ENCODE measurements around the gene ACADM. TPM values are rescaled to one million over a fixed set of nuclear protein-coding genes. Genes with fewer than 3 reads are reported as not detected.
"Not testable (repeated sequence)": the region's sequence is repeated elsewhere in the genome, so short reads cannot be mapped to it uniquely, and the experiment has no call there.

Gene ACADM
- total RNA-seq, 2 donors from 2014 or later = 101 to 178 TPM

DNA sequence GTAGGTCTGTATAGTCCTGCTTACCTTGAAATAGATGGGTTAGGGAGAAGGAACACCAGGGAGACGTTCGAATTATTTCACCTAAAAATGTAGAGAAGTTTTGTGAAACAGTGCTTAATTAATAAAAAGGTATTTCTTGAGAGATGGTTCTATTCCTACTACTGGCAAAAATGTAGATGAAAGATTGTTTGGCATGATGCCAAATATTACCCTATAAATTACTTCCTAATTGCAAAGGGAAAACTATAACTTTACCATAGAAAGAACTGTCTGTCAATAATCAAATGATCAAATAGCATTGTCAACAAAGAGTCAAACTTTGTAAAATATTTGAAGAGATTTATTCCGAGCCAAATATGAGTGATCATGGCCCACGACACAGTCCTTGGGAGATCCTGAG, 4.2 kb upstream of the ACADM start:
- TF ChIP-seq, protein P1, sequence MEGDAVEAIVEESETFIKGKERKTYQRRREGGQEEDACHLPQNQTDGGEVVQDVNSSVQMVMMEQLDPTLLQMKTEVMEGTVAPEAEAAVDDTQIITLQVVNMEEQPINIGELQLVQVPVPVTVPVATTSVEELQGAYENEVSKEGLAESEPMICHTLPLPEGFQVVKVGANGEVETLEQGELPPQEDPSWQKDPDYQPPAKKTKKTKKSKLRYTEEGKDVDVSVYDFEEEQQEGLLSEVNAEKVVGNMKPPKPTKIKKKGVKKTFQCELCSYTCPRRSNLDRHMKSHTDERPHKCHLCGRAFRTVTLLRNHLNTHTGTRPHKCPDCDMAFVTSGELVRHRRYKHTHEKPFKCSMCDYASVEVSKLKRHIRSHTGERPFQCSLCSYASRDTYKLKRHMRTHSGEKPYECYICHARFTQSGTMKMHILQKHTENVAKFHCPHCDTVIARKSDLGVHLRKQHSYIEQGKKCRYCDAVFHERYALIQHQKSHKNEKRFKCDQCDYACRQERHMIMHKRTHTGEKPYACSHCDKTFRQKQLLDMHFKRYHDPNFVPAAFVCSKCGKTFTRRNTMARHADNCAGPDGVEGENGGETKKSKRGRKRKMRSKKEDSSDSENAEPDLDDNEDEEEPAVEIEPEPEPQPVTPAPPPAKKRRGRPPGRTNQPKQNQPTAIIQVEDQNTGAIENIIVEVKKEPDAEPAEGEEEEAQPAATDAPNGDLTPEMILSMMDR (IDR thresholded peaks at IDR 0.05) = no peak
- Histone ChIP-seq H3K27me3 (no peaks in the 10 kb centered on the region), H3K4me1 (peaks cover 0 to 7% of the 10 kb centered on the region in 2 donors)

DNA sequence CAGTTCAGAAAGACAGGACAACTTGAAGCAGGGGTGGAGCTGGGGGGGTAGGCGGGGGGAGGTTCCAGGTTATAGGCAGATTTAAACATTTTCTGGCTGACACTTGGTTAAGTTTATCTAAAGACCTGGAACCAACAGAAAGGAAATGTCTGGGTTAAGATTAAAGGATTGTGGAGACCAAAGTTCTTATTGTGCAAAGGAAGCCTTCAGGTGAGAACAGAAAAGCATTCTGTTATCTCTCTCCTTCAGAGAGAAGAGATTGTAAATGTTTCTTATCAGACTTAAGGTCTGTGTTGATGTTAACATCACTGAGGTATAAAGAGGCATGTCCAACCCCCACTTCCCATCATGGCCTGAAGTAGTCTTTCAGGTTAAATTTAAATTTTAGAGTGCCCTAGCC, 3.7 kb upstream of the ACADM start:
- no peaks in the 10 kb centered on the region for H3K36me3 ChIP-seq
- no peak overlapping the region for H3K4me3 ChIP-seq
- H3K4me1 ChIP-seq = peaks cover 0 to 12% of the 10 kb centered on the region in 2 donors
- no peaks in the 10 kb centered on the region for H3K27me3 ChIP-seq
- no peaks in the 10 kb centered on the region for H3K9me3 ChIP-seq
- TF ChIP-seq, protein P1 (IDR thresholded peaks at IDR 0.05) = no peak
- no peak for DNase-seq (ENCODE audit: low spot score)
- H3K27ac ChIP-seq = no peak overlapping the region

More for the DNA sequence above, 4.2 kb upstream of the ACADM start:
- Histone ChIP-seq H3K27ac (no peak overlapping the region), H3K36me3 (no peaks in the 10 kb centered on the region), H3K9me3 (no peaks in the 10 kb centered on the region), H3K4me3 (no peak overlapping the region)
- no peak for DNase-seq (ENCODE audit: low spot score)

DNA sequence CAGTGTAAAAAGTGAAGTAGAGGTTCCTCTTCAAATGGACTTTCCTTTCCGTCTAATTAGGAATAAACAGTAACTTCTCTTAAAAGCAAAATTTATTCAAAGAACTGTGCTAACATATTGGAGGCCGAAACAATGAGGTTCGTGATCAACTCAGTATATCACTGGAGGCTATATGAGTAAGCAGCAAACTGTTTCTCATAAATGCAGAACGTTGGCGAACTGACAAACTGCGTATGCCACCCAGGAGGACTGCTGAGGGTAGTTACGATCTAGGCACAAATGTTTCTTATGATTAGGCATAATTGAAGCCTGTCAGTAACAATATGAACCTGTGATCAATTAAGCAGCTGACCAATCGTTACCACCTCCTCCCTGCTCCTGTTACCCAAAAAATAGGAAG, 2.3 kb upstream of the ACADM start:
- H3K4me1 ChIP-seq = peaks cover 0 to 22% of the 10 kb centered on the region in 2 donors
- not testable (repeated sequence) for H3K9me3 ChIP-seq; H3K27me3 ChIP-seq; H3K36me3 ChIP-seq; DNase-seq (ENCODE audit: low spot score); H3K27ac ChIP-seq; H3K4me3 ChIP-seq

DNA sequence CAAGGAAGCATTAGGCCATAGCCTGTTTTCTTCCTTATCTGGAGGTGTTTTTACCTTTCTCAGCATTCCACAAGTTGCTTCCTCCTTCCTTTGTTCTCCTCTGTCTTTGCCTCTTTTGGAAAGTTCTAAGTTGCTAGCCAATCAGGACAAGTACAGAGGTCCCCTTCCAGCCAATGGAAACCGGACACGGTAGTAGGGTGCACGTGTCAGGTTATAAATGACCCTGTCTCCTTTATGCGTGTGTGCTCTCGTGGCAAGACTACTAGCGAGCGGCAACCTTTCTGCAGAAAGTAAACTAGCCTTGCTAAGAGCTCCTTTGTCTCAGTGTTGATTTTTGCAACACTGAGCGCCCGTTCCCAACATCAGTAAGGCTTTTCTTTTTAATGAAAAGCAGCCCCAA, 1.5 kb upstream of the ACADM start:
- Histone ChIP-seq H3K4me1 (peaks cover 0 to 22% of the 10 kb centered on the region in 2 donors), H3K27ac (peak overlapping the region in 1 of 2 donors; percentile 86), H3K4me3 (no peak overlapping the region), H3K9me3 (no peaks in the 10 kb centered on the region), H3K36me3 (no peaks in the 10 kb centered on the region), H3K27me3 (no peaks in the 10 kb centered on the region)
- no peak for DNase-seq (ENCODE audit: low spot score)
- TF ChIP-seq, protein P1 (IDR thresholded peaks at IDR 0.05) = no peak

DNA sequence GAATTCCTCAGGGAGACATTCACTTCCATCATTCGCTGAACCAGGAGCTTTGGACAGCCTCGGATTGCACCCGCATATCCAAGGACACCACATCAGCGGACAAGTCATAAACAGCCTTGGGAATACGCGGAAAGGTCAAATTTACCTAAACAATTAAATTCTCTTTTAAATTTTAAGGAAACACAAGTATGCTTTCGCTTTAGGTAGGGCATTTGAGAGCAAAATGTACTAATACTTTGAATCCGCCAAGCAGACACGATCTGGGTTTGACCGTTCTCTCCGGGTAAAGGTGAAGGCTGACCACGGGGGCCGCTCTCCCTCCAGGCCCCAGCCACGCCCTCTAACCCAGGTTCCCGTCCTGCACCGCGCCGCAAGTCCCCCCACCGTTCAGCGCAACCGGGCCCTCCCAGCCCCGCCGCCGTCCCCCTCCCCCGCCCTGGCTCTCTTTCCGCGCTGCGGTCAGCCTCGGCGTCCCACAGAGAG, 479 bp upstream of the ACADM start:
- Histone ChIP-seq H3K9me3 (no peaks in the 10 kb centered on the region), H3K36me3 (no peaks in the 10 kb centered on the region), H3K27me3 (no peaks in the 10 kb centered on the region), H3K27ac (peak overlapping the region; percentile 86 to 91), H3K4me1 (peaks cover 0 to 22% of the 10 kb centered on the region in 2 donors), H3K4me3 (peak overlapping the region; percentile 59 to 84)
- DNase-seq (ENCODE audit: low spot score) = peak; percentile 74
- TF ChIP-seq, protein P1 (IDR thresholded peaks at IDR 0.05) = no peak

DNA sequence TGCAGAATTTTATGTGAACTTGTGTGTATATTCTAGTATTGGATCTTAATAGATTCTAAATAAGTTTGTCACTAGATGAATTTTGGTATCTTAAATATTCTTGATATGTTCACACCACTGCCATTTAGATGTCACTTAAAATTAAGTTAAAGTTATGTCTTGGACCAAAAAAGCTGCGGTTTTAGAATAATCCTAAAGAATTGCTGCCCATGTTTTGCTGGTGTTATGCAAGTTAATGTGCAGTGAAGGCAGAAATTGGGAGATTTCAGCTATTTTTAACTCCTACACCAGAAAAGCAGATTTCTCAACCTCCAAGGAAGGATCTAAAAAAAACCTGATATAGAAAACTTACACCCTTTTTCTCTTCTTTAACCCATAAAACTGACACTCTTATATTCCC, 757 bp downstream of the ACADM start:
- TF ChIP-seq, protein P1 (IDR thresholded peaks at IDR 0.05) = no peak
- H3K4me3 ChIP-seq = peak overlapping the region; percentile 59 to 84
- H3K27me3 ChIP-seq = no peaks in the 10 kb centered on the region
- H3K4me1 ChIP-seq = peaks cover 0 to 22% of the 10 kb centered on the region in 2 donors
- no peaks in the 10 kb centered on the region for H3K36me3 ChIP-seq
- no peaks in the 10 kb centered on the region for H3K9me3 ChIP-seq
- no peak for DNase-seq (ENCODE audit: low spot score)
- H3K27ac ChIP-seq = peak overlapping the region; percentile 86 to 91

Measured in right atrium auricular region (tissue), 2 donors.